ENCODE data around the gene ABCB9. TPM values are rescaled to one million over a fixed set of nuclear protein-coding genes. Genes with fewer than 3 reads are reported as not detected.

ABCB9 gene
- total RNA-seq, 4 donors from 2014 or later = 1.5 to 9.2 (median 1.7) TPM

GRCh38 chr12:122988612-122989212, 22.4 kb upstream of the ABCB9 start:
- TF ChIP-seq, protein P1, sequence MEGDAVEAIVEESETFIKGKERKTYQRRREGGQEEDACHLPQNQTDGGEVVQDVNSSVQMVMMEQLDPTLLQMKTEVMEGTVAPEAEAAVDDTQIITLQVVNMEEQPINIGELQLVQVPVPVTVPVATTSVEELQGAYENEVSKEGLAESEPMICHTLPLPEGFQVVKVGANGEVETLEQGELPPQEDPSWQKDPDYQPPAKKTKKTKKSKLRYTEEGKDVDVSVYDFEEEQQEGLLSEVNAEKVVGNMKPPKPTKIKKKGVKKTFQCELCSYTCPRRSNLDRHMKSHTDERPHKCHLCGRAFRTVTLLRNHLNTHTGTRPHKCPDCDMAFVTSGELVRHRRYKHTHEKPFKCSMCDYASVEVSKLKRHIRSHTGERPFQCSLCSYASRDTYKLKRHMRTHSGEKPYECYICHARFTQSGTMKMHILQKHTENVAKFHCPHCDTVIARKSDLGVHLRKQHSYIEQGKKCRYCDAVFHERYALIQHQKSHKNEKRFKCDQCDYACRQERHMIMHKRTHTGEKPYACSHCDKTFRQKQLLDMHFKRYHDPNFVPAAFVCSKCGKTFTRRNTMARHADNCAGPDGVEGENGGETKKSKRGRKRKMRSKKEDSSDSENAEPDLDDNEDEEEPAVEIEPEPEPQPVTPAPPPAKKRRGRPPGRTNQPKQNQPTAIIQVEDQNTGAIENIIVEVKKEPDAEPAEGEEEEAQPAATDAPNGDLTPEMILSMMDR (IDR thresholded peaks at IDR 0.05; ENCODE audit: low read depth) = no peak

DNA sequence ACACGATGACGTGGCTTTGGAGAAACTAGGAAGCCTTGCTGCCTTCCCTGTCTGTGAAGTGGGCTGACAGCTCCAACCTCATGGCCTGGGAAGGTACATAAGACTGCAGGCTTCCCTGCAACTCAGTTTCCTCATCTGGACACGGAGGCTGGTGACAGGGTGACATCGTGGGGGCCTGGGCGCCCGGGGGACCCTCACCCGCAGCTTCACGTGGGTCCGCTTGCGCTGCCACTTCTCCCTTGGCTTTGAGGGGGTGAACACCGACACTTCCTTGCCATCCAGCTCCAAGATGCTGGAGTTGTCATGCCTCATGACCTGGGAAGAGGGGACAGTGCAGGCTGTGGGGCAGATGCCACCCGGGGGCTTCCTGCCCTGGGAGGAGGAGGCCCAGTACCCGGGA, 21.8 kb upstream of the ABCB9 start:
- TF ChIP-seq, protein P1 (IDR thresholded peaks at IDR 0.05; ENCODE audit: low read depth) = no peak

DNA sequence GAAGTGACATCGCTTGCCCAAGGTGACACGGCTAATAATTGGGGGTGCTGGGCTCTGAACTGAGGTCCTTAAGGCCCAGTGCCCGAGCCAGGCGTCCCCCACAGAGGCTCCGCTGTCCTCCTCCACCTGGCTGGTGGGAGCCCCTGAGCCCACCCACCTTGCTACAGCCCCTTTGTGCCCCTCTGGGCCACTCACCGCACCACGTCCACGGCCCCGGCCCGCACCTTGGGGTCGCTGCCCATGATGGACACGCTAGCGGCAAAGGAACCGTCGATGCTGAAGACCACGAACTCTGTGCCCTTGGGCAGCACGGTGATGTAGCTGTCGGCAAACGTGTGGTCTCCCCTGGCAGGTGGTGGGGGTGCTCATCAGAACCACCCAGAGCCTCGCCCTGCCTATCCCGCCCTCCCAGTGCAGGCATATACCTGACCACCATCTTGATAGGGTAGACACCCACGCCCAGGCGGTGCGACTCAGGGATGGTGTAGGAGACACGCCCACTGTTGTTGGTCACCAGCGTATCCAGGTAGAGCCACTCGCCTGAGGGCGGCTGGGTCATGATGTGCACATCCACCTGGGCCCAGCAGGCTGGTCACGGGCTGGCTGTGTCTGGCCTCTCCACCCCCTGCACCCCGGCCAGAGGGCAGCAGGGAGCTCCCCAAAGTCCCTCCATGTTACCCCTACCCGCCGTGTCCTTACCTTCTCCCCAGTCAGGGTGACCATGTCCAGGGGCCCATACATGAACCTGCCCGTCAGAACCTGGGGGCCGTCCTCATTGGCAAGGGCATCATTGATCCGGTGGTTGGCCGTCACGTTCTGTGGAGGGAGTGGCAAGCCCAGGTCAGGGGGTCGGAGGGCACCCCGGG, 21.1 kb upstream of the ABCB9 start:
- TF ChIP-seq, protein P1 (IDR thresholded peaks at IDR 0.05; ENCODE audit: low read depth) = no peak

DNA sequence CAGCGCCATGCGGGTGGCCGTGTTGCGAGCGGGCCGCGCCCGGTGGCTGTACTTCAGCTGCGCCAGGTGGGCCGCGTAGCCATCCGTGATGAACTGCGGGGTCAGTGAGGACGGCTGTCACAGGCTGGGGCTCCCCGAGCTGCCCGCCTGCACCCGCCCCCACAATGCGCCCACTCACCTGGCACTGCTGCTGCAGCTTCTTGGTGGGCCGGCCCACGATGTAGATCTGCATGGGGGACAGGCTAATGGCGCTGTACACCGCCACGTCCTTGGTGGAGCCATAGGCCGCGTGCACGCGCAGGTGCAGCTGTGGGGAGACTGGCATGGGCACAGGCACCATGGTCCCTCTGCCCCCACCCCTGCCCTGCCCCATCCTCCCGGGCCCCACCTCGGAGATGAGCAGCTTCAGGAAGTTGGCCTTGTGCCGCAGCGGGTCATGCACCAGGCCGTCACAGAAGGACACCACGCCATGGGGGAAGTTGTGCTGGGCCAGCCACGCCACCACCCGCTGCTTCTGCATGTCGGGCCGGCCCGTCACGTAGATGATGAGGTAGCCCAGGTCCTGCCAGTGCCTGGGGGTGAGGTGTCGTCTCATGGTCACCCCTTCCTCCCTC, 20.1 kb upstream of the ABCB9 start:
- TF ChIP-seq, protein P1 (IDR thresholded peaks at IDR 0.05; ENCODE audit: low read depth) = no peak

DNA sequence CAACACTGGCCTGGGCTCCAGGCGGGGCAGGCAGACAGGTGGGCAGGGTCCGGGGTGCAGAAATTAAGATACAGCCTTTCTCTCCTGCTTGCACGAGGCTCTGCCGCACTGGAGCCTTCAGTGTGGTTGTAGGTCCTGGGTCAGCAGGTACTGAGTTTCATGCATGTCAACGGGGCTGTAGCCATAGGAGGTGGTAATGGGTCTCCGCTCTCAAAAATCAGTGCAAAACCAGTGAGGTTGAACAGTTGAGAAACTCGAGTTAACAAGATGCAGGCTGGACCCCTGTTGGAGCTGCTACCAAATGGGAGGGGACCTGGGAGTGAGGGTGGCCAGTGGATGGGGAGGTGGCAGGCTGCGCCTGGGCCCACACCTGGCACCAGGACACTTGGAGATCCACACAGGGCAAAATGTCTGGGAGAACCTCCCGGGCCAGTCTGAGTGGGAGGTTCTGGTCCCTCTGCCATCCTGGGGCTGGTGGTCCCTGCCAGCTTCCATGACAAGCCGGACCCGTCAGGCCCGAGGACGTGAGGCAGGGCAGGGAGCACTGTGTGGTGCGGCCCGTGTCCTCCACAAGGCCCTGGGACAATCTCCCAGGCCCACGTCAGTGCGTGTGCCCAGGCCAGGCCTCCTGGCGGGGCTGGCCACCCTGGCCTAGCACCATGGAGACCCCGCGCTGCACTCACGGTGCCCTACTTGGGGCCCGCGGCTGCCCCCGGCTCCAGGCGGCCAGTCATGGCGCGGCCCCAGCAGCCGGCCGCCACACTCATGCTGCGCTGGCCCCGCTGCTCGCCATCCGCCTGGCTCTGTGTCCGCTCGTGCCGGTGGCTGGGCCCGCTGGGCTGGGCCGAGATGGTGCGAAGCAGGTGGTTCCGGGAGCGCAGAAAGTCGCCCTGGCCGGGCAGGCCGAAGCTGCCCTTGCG, 19.3 kb upstream of the ABCB9 start:
- TF ChIP-seq, protein P1 (IDR thresholded peaks at IDR 0.05; ENCODE audit: low read depth) = no peak

DNA sequence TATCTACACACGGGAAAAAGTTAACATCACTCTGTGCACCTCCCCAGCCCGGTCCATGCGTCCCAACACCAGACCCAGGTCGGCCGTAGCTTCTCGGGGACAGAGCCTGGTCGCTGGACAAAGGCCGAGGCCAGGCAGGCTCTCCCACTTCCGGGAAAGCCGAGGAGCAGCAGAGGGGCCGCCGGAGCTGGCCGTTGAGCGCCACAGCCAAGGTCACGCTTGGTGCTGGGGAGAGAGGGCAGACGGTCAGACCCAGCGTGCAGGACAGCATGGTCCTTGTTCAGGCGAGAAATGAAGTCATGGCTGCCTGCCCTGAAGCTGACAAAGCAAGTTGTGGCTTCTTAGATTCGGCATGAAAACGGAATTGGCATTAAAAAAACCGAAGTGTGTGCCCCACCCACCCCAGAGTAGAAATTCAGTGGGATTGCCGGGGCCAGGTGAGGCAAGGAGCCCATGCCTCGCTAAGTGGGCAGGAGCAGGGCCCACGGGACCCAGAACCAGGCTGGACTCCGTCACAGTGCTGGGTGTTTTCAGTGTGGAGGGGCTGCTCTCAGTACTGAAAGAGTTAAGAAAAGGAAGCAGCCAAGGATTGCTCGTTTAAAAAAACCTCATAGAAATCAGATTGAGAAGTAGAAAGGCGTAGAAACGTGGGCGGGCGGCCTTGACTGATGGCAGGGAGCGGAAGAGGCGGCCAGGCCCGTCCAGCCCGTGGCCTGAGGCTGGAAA, 18.5 kb upstream of the ABCB9 start:
- TF ChIP-seq, protein P1 (IDR thresholded peaks at IDR 0.05; ENCODE audit: low read depth) = no peak

Data from subcutaneous adipose tissue (tissue), 4 donors.